HepG2 (cell line): ENCODE results near the gene GEMIN8. TPM values are rescaled to one million over a fixed set of nuclear protein-coding genes. Genes with fewer than 3 reads are reported as not detected.

Source experiments
- KAT8 ChIP-seq: IDR thresholded peaks from 2 replicates; pipeline ENCODE4 v1.6.1; 2016; ENCODE audit warnings: missing genetic modification reagents, missing compliant biosample characterization
- SAP130 ChIP-seq: IDR thresholded peaks from 2 replicates; pipeline ENCODE4 v1.6.1; 2016; ENCODE audit warnings: low read depth
- ZNF775 ChIP-seq: sonication (generic); formaldehyde crosslinking; IDR thresholded peaks from 2 replicates; pipeline ENCODE4 v1.4.0; 2020; ENCODE audit warnings: missing genetic modification reagents, mild to moderate bottlenecking, moderate library complexity, borderline replicate concordance
- polyA plus RNA-seq, 8 experiments: library from polyadenylated mRNA; depleted of rRNA in 3 of 8; stranded (reverse) in 7 of 8; unstranded in 1 of 8; fragments of >200 nt; fragmentation: Illumina TruSeq in 4 of 8; extraction: Trizol in 4 of 8; gene quantifications; 2 replicates each; pipeline versions ENCODE4 v1.2.1 to v1.2.3, GENCODE V29; 2011 to 2016; ENCODE audit warnings: low read depth in 4 of 8, missing spikeins in 1 of 8, mixed read lengths in 1 of 8; ENCODE audit not compliant: insufficient read depth in 1 of 8
- total RNA-seq, 5 experiments: library from RNA; depleted of rRNA; stranded (reverse); fragments of >200 nt; fragmentation: Illumina TruSeq; extraction: Trizol; gene quantifications; 2 replicates each; pipeline ENCODE4 v1.2.3, GENCODE V29; 2016; ENCODE audit warnings: low read depth in 1 of 5
- TF ChIP-seq, protein P1 (sequence below): sonication (generic); formaldehyde crosslinking; IDR thresholded peaks from 2 replicates; pipeline ENCODE4 v1.8.0; 2022; ENCODE audit warnings: mild to moderate bottlenecking, missing genetic modification reagents, borderline replicate concordance
- TF ChIP-seq, protein P2 (sequence below): sonication (generic); formaldehyde crosslinking; IDR thresholded peaks from 2 replicates; pipeline ENCODE4 v1.4.0; 2020; ENCODE audit warnings: missing genetic modification reagents, borderline replicate concordance
- TF ChIP-seq, protein P3 (sequence below): sonication (generic); formaldehyde crosslinking; IDR thresholded peaks from 2 replicates; pipeline ENCODE4 v1.4.0; 2020; ENCODE audit warnings: missing genetic modification reagents, borderline replicate concordance
- TF ChIP-seq, protein P4 (sequence below), 2 experiments: fragments of 450-650 bp in 1 of 2; sonication (generic) in 1 of 2; formaldehyde crosslinking in 1 of 2; IDR thresholded peaks; 2 replicates each; pipeline versions ENCODE4 v1.6.1 to v1.8.0; 2016 to 2022; ENCODE audit warnings: antibody characterized with exemption in 1 of 2, mild to moderate bottlenecking in 1 of 2, missing genetic modification reagents in 1 of 2

The GEMIN8 gene
- total and polyA plus RNA-seq, 2 of the 13 experiments (the other 11 are each of a cell fraction or from before 2014, with no cell fraction given), result 9.7 to 23.7 TPM

DNA sequence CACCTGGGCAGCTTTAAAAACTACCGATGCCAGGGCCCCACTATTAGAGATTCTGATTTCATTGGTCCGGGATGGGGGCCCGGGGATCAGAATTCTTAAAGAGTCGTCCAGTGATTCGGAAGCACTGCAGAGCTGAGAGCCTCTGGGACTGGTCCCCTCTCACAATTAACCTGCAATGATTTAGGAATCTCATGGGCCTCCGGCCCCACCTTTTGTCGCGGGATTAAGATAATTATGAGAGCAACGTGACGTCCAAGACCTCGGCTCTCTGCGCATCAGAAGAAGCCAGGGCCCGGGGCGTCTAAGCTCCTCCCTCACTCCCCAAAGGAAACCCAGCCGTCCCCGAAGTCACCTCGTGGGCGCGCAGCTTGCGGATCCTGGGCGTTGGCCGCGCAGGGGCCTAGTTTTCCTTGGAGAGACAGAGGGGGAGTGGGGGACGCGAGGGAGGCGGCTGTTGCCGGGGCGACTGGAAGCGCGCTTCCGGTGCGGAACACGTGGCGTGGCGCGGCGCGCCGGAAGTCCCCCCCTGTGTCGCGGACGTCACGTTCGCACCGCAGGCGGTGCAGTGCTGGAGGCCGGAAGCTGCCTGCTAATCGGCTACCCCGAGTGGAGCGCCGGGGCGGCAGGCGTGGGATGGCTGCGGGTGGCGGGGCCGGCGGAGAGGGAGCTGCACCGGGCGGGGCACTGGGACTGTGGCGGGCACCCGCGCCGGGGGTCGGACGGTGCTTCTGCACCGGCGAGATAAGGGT, at the start of gene GEMIN8 (continued):
- TF ChIP-seq, protein P1, sequence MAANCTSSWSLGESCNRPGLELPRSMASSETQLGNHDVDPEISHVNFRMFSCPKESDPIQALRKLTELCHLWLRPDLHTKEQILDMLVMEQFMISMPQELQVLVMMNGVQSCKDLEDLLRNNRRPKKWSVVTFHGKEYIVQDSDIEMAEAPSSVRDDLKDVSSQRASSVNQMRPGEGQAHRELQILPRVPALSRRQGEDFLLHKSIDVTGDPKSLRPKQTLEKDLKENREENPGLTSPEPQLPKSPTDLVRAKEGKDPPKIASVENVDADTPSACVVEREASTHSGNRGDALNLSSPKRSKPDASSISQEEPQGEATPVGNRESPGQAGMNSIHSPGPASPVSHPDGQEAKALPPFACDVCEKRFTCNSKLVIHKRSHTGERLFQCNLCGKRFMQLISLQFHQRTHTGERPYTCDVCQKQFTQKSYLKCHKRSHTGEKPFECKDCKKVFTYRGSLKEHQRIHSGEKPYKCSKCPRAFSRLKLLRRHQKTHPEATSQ (CRISPR knock-in tag), result no peak
- TF ChIP-seq, protein P2, sequence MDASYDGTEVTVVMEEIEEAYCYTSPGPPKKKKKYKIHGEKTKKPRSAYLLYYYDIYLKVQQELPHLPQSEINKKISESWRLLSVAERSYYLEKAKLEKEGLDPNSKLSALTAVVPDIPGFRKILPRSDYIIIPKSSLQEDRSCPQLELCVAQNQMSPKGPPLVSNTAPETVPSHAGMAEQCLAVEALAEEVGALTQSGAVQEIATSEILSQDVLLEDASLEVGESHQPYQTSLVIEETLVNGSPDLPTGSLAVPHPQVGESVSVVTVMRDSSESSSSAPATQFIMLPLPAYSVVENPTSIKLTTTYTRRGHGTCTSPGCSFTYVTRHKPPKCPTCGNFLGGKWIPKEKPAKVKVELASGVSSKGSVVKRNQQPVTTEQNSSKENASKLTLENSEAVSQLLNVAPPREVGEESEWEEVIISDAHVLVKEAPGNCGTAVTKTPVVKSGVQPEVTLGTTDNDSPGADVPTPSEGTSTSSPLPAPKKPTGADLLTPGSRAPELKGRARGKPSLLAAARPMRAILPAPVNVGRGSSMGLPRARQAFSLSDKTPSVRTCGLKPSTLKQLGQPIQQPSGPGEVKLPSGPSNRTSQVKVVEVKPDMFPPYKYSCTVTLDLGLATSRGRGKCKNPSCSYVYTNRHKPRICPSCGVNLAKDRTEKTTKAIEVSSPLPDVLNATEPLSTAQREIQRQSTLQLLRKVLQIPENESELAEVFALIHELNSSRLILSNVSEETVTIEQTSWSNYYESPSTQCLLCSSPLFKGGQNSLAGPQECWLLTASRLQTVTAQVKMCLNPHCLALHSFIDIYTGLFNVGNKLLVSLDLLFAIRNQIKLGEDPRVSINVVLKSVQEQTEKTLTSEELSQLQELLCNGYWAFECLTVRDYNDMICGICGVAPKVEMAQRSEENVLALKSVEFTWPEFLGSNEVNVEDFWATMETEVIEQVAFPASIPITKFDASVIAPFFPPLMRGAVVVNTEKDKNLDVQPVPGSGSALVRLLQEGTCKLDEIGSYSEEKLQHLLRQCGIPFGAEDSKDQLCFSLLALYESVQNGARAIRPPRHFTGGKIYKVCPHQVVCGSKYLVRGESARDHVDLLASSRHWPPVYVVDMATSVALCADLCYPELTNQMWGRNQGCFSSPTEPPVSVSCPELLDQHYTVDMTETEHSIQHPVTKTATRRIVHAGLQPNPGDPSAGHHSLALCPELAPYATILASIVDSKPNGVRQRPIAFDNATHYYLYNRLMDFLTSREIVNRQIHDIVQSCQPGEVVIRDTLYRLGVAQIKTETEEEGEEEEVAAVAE (CRISPR knock-in tag), result peak; percentile 26; the same call in 1 of the 2 replicates
- TF ChIP-seq, protein P3, sequence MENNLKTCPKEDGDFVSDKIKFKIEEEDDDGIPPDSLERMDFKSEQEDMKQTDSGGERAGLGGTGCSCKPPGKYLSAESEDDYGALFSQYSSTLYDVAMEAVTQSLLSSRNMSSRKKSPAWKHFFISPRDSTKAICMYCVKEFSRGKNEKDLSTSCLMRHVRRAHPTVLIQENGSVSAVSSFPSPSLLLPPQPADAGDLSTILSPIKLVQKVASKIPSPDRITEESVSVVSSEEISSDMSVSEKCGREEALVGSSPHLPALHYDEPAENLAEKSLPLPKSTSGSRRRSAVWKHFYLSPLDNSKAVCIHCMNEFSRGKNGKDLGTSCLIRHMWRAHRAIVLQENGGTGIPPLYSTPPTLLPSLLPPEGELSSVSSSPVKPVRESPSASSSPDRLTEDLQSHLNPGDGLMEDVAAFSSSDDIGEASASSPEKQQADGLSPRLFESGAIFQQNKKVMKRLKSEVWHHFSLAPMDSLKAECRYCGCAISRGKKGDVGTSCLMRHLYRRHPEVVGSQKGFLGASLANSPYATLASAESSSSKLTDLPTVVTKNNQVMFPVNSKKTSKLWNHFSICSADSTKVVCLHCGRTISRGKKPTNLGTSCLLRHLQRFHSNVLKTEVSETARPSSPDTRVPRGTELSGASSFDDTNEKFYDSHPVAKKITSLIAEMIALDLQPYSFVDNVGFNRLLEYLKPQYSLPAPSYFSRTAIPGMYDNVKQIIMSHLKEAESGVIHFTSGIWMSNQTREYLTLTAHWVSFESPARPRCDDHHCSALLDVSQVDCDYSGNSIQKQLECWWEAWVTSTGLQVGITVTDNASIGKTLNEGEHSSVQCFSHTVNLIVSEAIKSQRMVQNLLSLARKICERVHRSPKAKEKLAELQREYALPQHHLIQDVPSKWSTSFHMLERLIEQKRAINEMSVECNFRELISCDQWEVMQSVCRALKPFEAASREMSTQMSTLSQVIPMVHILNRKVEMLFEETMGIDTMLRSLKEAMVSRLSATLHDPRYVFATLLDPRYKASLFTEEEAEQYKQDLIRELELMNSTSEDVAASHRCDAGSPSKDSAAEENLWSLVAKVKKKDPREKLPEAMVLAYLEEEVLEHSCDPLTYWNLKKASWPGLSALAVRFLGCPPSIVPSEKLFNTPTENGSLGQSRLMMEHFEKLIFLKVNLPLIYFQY, result no peak
- TF ChIP-seq, protein P4, sequence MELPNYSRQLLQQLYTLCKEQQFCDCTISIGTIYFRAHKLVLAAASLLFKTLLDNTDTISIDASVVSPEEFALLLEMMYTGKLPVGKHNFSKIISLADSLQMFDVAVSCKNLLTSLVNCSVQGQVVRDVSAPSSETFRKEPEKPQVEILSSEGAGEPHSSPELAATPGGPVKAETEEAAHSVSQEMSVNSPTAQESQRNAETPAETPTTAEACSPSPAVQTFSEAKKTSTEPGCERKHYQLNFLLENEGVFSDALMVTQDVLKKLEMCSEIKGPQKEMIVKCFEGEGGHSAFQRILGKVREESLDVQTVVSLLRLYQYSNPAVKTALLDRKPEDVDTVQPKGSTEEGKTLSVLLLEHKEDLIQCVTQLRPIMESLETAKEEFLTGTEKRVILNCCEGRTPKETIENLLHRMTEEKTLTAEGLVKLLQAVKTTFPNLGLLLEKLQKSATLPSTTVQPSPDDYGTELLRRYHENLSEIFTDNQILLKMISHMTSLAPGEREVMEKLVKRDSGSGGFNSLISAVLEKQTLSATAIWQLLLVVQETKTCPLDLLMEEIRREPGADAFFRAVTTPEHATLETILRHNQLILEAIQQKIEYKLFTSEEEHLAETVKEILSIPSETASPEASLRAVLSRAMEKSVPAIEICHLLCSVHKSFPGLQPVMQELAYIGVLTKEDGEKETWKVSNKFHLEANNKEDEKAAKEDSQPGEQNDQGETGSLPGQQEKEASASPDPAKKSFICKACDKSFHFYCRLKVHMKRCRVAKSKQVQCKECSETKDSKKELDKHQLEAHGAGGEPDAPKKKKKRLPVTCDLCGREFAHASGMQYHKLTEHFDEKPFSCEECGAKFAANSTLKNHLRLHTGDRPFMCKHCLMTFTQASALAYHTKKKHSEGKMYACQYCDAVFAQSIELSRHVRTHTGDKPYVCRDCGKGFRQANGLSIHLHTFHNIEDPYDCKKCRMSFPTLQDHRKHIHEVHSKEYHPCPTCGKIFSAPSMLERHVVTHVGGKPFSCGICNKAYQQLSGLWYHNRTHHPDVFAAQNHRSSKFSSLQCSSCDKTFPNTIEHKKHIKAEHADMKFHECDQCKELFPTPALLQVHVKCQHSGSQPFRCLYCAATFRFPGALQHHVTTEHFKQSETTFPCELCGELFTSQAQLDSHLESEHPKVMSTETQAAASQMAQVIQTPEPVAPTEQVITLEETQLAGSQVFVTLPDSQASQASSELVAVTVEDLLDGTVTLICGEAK (IDR thresholded peaks at IDR 0.05), result peak; percentile 65
- TF ChIP-seq, protein P4 (CRISPR knock-in tag; IDR thresholded peaks at IDR 0.05), result no peak
- 0 out of 2 replicates have a peak, but pooled peaks have one; percentile 47 for TF ChIP-seq ZNF775
- TF ChIP-seq KAT8, result peak; percentile 89
- TF ChIP-seq SAP130 (CRISPR knock-in tag), result peak; percentile 92
